Natural killer cell treated with Interleukin-12 subunit alpha and Interleukin-12 subunit beta and Interleukin-15 and Interleukin-18, amount 100 ng/mL, for 72 hours (primary cell): ENCODE data around the gene IRF3. TPM values are rescaled to one million over a fixed set of nuclear protein-coding genes. Genes with fewer than 3 reads are reported as not detected.
"Not testable (repeated sequence)": the region's sequence is repeated elsewhere in the genome, so short reads cannot be mapped to it uniquely, and the experiment has no call there.

ENCODE experiments used
- ATAC-seq, 2 donors: fragments of 150-1000 bp; cut with Tn5 transposase in 1 of 2; sonication (Bioruptor Pico), chemical (Tn5 transposase) in 1 of 2; 2 replicates each; pipeline ENCODE4 v1.10.0; 2021
- DNase-seq: peaks from one replicate; pipeline ENCODE4 v3.0.0; 2022; ENCODE audit warnings: low spot score
- H3K27ac Mint-ChIP-seq, 2 donors: 1 replicate in 1 of 2; 2 replicates in 1 of 2; pipeline ENCODE4 v1.8.0; 2022; ENCODE audit warnings: mixed read lengths in 2 of 2, mild to moderate bottlenecking in 1 of 2, moderate library complexity in 1 of 2
- H3K27me3 Mint-ChIP-seq, 2 donors: 1 replicate in 1 of 2; 2 replicates in 1 of 2; pipeline ENCODE4 v1.8.0; 2022; ENCODE audit warnings: mixed read lengths in 2 of 2
- H3K36me3 Mint-ChIP-seq: one replicate; pipeline ENCODE4 v1.8.0; 2022; ENCODE audit warnings: mixed read lengths
- H3K4me1 Mint-ChIP-seq, 2 donors: 1 replicate in 1 of 2; 2 replicates in 1 of 2; pipeline ENCODE4 v1.8.0; 2022; ENCODE audit warnings: low read depth in 2 of 2, mixed read lengths in 2 of 2, mild to moderate bottlenecking in 1 of 2
- H3K4me3 Mint-ChIP-seq: one replicate; pipeline ENCODE4 v1.8.0; 2022; ENCODE audit warnings: mixed read lengths
- H3K9me3 Mint-ChIP-seq: 2 replicates; pipeline ENCODE4 v1.8.0; 2022; ENCODE audit warnings: mixed read lengths
- total RNA-seq, 2 donors: library from RNA; stranded (reverse); gene quantifications; one replicate each; pipeline ENCODE4 v1.2.3, GENCODE V29; 2022

IRF3 gene
- total RNA-seq, 2 donors from 2014 or later = 167 to 185 TPM

GRCh38 chr19:49624967-49625910, 40.4 kb downstream of the IRF3 start:
- H3K9me3 Mint-ChIP-seq = no peaks in the 10 kb centered on the region
- no peaks in the 10 kb centered on the region for H3K27me3 Mint-ChIP-seq
- no peaks in the 10 kb centered on the region for H3K36me3 Mint-ChIP-seq
- no peak overlapping the region for H3K4me3 Mint-ChIP-seq
- no peak overlapping the region for H3K27ac Mint-ChIP-seq
- DNase-seq (no peak), ATAC-seq (peak in 1 of 2 donors; percentile 31)
- no peaks in the 10 kb centered on the region for H3K4me1 Mint-ChIP-seq

- H3K4me3 Mint-ChIP-seq, H3K36me3 Mint-ChIP-seq: not testable (repeated sequence)
Measured at GRCh38 chr19:49617860-49618259, 47.8 kb downstream of the IRF3 start.

GRCh38 chr19:49616945-49617344, 48.7 kb downstream of the IRF3 start:
- no peaks in the 10 kb centered on the region for H3K27me3 Mint-ChIP-seq
- peaks cover 20 to 26% of the 10 kb centered on the region in 2 donors for H3K4me1 Mint-ChIP-seq
- H3K36me3 Mint-ChIP-seq = peaks cover 4% of the 10 kb centered on the region
- H3K9me3 Mint-ChIP-seq = no peaks in the 10 kb centered on the region
- no peak overlapping the region for H3K27ac Mint-ChIP-seq
- DNase-seq (no peak), ATAC-seq (no peak)
- no peak overlapping the region for H3K4me3 Mint-ChIP-seq

More at GRCh38 chr19:49617860-49618259, 47.8 kb downstream of the IRF3 start:
- not testable (repeated sequence) for H3K9me3 Mint-ChIP-seq, DNase-seq, ATAC-seq, H3K27me3 Mint-ChIP-seq
- Mint-ChIP-seq H3K4me1 (peaks cover 20 to 21% of the 10 kb centered on the region in 2 donors), H3K27ac (peak overlapping the region; percentile 19 to 28)

- no peak for ATAC-seq
- H3K4me1 Mint-ChIP-seq = peaks cover 20 to 26% of the 10 kb centered on the region in 2 donors
- no peak overlapping the region for H3K27ac Mint-ChIP-seq
- H3K36me3 Mint-ChIP-seq = peaks cover 4% of the 10 kb centered on the region
- H3K27me3 Mint-ChIP-seq = no peaks in the 10 kb centered on the region
- H3K4me3 Mint-ChIP-seq = no peak overlapping the region
- DNase-seq = no peak
- H3K9me3 Mint-ChIP-seq = no peaks in the 10 kb centered on the region
Measured at GRCh38 chr19:49616532-49616931, 49.1 kb downstream of the IRF3 start.

- H3K27ac Mint-ChIP-seq = no peak overlapping the region
- ATAC-seq (no peak), DNase-seq (no peak)
- no peaks in the 10 kb centered on the region for H3K9me3 Mint-ChIP-seq
- H3K4me3 Mint-ChIP-seq = no peak overlapping the region
- H3K27me3 Mint-ChIP-seq = no peaks in the 10 kb centered on the region
- H3K4me1 Mint-ChIP-seq = peaks cover 20 to 26% of the 10 kb centered on the region in 2 donors
- peaks cover 4% of the 10 kb centered on the region for H3K36me3 Mint-ChIP-seq
Measured at GRCh38 chr19:49615861-49616260, 49.8 kb downstream of the IRF3 start.

GRCh38 chr19:49614096-49614833, 51.4 kb downstream of the IRF3 start:
- ATAC-seq = peak; percentile 96 to 97

GRCh38 chr19:49613374-49613773, 52.3 kb downstream of the IRF3 start:
- DNase-seq = no peak
- no peak for ATAC-seq
- H3K9me3 Mint-ChIP-seq = no peaks in the 10 kb centered on the region
- peaks cover 4% of the 10 kb centered on the region for H3K36me3 Mint-ChIP-seq
- H3K4me1 Mint-ChIP-seq = peaks cover 20 to 26% of the 10 kb centered on the region in 2 donors
- H3K27me3 Mint-ChIP-seq = no peaks in the 10 kb centered on the region
- H3K4me3 Mint-ChIP-seq = peak overlapping the region; percentile 81
- peak overlapping the region; percentile 79 to 94 for H3K27ac Mint-ChIP-seq

More at GRCh38 chr19:49614096-49614833, 51.4 kb downstream of the IRF3 start:
- Mint-ChIP-seq H3K27ac (peak overlapping the region; percentile 79 to 94), H3K4me1 (peaks cover 20 to 26% of the 10 kb centered on the region in 2 donors), H3K36me3 (peaks cover 4% of the 10 kb centered on the region), H3K4me3 (peak overlapping the region; percentile 81), H3K27me3 (no peaks in the 10 kb centered on the region), H3K9me3 (no peaks in the 10 kb centered on the region)
- DNase-seq = peak; percentile 76

Other genes starting within 250 kb of the IRF3 start
- not detected for gene PTH2, start 242.4 kb downstream of the IRF3 start, total RNA-seq
- not detected for gene GFY, start 240.5 kb downstream of the IRF3 start, total RNA-seq
- gene SLC17A7, start 224.3 kb downstream of the IRF3 start, total RNA-seq = not detected
- gene PIH1D1, start 214.0 kb downstream of the IRF3 start, total RNA-seq = 100 to 1,000 TPM; 110 to 170 TPM
- 10 to 100 TPM; 29.0 to 65.2 TPM for gene ALDH16A1, start 212.6 kb downstream of the IRF3 start, total RNA-seq
- gene FLT3LG, start 191.6 kb downstream of the IRF3 start, total RNA-seq = 10 to 100 TPM; 33.5 to 80.4 TPM
- 1,000 to 10,000 TPM; 1,861 to 2,042 TPM for gene RPL13A, start 178.2 kb downstream of the IRF3 start, total RNA-seq
- 1,000 to 10,000 TPM; 1,165 to 1,334 TPM for gene RPS11, start 169.4 kb downstream of the IRF3 start, total RNA-seq
- gene FCGRT, start 153.2 kb downstream of the IRF3 start, total RNA-seq = 1 to 10 TPM; 1.6 to 3.0 TPM
- gene RCN3, start 137.9 kb downstream of the IRF3 start, total RNA-seq = 1 to 10 TPM; 1.6 to 2.0 TPM
- 10 to 100 TPM; 70.6 to 75.2 TPM for gene NOSIP, start 85.3 kb downstream of the IRF3 start, total RNA-seq
- 1 to 10 TPM in 1 of 2 donors, under 1 TPM in 1; 0.81 to 1.5 TPM for gene PRRG2, start 84.5 kb downstream of the IRF3 start, total RNA-seq
- 10 to 100 TPM; 29.7 to 45.7 TPM for gene PRR12, start 74.7 kb downstream of the IRF3 start, total RNA-seq
- 10 to 100 TPM in 1 of 2 donors, 1 to 10 TPM in 1; 4.1 to 10.4 TPM for gene RRAS, start 25.7 kb downstream of the IRF3 start, total RNA-seq
- 100 to 1,000 TPM in 1 of 2 donors, 10 to 100 TPM in 1; 75.8 to 106 TPM for gene SCAF1, start 23.6 kb downstream of the IRF3 start, total RNA-seq
- gene BCL2L12, start 76 bp upstream of the IRF3 start, total RNA-seq = 10 to 100 TPM; 45.9 to 98.0 TPM
- 100 to 1,000 TPM; 268 to 457 TPM for gene PRMT1, start 11.4 kb upstream of the IRF3 start, total RNA-seq
- 10 to 100 TPM in 1 of 2 donors, 1 to 10 TPM in 1; 5.7 to 18.5 TPM for gene ADM5, start 23.7 kb upstream of the IRF3 start, total RNA-seq
- gene CPT1C, start 25.3 kb upstream of the IRF3 start, total RNA-seq = 1 to 10 TPM in 1 of 2 donors, under 1 TPM in 1; 0.52 to 2.7 TPM
- gene TSKS, start 97.4 kb upstream of the IRF3 start, total RNA-seq = under 1 TPM; 0.38 to 0.53 TPM
- gene AP2A1, start 101.1 kb upstream of the IRF3 start, total RNA-seq = 100 to 1,000 TPM; 131 to 142 TPM
- 10 to 100 TPM; 10.7 to 18.0 TPM for gene FUZ, start 147.4 kb upstream of the IRF3 start, total RNA-seq
- gene MED25, start 152.4 kb upstream of the IRF3 start, total RNA-seq = 10 to 100 TPM; 48.0 to 64.6 TPM
- gene PTOV1, start 185.3 kb upstream of the IRF3 start, total RNA-seq = 10 to 100 TPM; 64.6 to 78.0 TPM
- gene PNKP, start 201.7 kb upstream of the IRF3 start, total RNA-seq = 100 to 1,000 TPM; 146 to 205 TPM
- 10 to 100 TPM; 16.8 to 32.1 TPM for gene AKT1S1, start 211.5 kb upstream of the IRF3 start, total RNA-seq
- gene TBC1D17, start 211.8 kb upstream of the IRF3 start, total RNA-seq = 10 to 100 TPM; 26.0 to 34.0 TPM
- 10 to 100 TPM in 1 of 2 donors, 1 to 10 TPM in 1; 2.4 to 15.1 TPM for gene IL4I1, start 231.0 kb upstream of the IRF3 start, total RNA-seq